Gastrocnemius medialis (tissue), 4 donors: ENCODE results near the gene CD164.

Source experiments
- CTCF ChIP-seq, 5 experiments: fragments of 450-650 bp in 3 of 5; fragments of 200-600 bp in 2 of 5; sonication (generic) in 2 of 5; IDR thresholded peaks in 4 of 5; conservative IDR thresholded peaks in 1 of 5; 1 replicate in 4 of 5; 2 replicates in 1 of 5; pipeline ENCODE4 v1.5.1; 2016 to 2019; ENCODE audit warnings: antibody characterized with exemption in 5 of 5, mild to moderate bottlenecking in 3 of 5, moderate library complexity in 3 of 5
- POLR2A ChIP-seq, 2 donors: fragments of 450-650 bp; IDR thresholded peaks; one replicate each; pipeline ENCODE4 v1.6.1; 2017; ENCODE audit warnings: antibody characterized with exemption in 2 of 2, mild to moderate bottlenecking in 2 of 2, moderate library complexity in 2 of 2

- no peak for TF ChIP-seq CTCF (IDR thresholded peaks at IDR 0.05 in 4 of 5, conservative IDR thresholded peaks at IDR 0.05 in 1 of 5)
- TF ChIP-seq POLR2A (IDR thresholded peaks at IDR 0.05), result no peak
Measured at GRCh38 chr6:109349419-109349987, 32.8 kb downstream of the CD164 start.
